Ovary (tissue), 3 donors: Measurements from ENCODE around the gene CDH23.

Experiments used
- EP300 ChIP-seq: sonication (generic); formaldehyde crosslinking; IDR thresholded peaks from one replicate; pipeline ENCODE4 v1.6.1; 2017; ENCODE audit warnings: antibody characterized with exemption
- TF ChIP-seq, protein P1 (sequence below), 3 donors: fragments of 450-650 bp in 2 of 3; fragments of 200-600 bp in 1 of 3; IDR thresholded peaks; one replicate each; pipeline versions ENCODE4 v1.5.1 to v1.8.0; 2016 to 2022; ENCODE audit warnings: antibody characterized with exemption in 3 of 3, mild to moderate bottlenecking in 1 of 3
- donor health status: DM: no; HTN: no; CAD: no.

DNA sequence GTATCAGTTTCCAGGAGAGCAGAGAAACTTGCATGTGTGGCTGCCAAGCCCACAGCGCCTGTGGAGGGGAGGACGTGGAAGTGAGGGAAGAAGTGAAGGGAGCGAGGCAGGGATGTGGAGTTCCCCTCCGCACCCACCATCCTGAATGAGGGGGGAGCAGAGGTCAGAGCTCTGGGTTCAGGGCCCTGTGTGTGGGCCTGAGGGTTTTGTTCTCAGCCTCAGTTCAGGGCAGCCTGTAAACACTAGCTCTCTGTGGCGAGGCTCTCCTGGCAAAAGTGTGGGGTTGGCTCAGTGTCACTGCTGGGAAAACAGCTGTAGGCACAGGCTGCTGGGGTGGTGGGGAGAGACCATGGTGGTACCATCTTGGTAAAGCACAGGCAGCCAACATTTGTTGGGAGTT is 214.4 kb downstream of the CDH23 start:
- TF ChIP-seq, protein P1, sequence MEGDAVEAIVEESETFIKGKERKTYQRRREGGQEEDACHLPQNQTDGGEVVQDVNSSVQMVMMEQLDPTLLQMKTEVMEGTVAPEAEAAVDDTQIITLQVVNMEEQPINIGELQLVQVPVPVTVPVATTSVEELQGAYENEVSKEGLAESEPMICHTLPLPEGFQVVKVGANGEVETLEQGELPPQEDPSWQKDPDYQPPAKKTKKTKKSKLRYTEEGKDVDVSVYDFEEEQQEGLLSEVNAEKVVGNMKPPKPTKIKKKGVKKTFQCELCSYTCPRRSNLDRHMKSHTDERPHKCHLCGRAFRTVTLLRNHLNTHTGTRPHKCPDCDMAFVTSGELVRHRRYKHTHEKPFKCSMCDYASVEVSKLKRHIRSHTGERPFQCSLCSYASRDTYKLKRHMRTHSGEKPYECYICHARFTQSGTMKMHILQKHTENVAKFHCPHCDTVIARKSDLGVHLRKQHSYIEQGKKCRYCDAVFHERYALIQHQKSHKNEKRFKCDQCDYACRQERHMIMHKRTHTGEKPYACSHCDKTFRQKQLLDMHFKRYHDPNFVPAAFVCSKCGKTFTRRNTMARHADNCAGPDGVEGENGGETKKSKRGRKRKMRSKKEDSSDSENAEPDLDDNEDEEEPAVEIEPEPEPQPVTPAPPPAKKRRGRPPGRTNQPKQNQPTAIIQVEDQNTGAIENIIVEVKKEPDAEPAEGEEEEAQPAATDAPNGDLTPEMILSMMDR (IDR thresholded peaks at IDR 0.05), result no peak
- no peak for TF ChIP-seq EP300
